ENCODE data around the gene CCDC63.

CCDC63 gene

DNA sequence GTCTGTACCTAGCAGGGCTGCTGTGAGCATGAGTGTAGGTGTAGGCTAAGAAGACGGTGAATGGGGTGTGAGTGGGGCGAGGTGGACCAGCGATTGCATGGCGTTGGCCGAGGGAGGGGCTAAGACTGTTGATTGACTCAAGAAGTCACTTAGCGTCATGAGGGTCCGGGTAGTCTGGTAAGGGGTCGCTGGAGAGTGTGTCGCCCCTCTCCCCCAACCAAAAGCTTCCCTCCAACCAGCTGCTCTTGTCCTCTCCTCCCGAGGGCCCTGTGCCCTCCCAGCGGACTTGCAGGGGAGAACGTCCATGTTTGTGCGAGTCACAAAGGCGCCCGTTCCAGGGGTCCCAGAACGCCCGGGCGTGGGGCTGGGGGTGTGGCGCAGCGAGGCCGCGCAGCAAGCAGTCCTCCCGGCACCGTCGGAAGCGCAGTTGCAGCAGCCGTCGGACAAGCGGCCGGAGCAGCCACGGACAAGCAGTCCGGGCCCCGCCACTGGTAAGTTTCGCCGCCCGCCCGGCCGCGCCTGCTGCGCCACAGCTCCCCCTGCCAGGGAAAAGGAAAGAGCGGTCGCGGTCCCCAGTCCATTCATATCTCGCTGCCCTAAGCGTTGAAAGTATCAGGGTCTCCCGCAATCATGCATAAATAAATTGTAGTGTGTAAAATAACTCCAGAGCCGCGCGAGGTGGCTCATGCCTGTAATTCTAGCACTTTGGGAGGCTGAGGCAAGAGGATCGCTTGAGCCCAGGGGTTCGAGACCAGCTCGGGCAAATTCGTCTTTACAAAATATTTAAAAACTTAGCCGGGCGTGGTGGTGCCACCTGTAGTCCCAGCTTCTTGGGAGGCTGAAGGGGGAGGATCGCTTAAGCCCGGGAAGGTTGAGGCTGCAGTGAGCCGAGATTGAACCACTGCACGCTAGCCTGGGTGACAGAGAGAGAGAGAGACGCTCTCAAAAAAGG lies at the start of gene CCDC63:
Gene CCDC63, plus strand, starts transcription at position 373 of the 952 bp plus-strand sequence. CDS start 5,968 bp downstream, outside the sequence.
- DNase-seq, result peak; percentile 60

GRCh38 chr12:110798461-110798860 lies 48.3 kb upstream of the CCDC63 start:
- DNase-seq, result no peak

- DNase-seq, result no peak
These were observed 44.3 kb upstream of the CCDC63 start for GRCh38 chr12:110802489-110802888.

DNA sequence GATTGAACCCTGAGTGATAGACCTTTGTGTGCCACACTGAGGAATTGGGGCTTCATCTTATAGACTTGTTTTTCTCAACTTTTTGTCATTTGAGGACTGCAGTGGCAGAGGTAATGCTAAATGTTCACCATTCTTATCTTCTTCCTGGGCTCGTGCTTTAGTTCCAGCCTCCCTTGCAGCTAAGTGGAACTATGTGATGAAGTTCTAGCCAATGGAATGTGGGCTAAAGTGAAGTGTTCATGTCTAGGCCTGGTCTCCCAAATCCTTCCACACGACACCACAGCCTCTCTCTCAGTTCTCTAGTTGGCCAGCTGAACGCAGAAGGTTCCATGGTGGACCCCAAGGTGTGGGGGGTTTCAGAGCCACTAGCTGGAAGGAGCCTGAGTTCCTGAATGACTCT lies 42.4 kb upstream of the CCDC63 start:
- no peak for DNase-seq

DNA sequence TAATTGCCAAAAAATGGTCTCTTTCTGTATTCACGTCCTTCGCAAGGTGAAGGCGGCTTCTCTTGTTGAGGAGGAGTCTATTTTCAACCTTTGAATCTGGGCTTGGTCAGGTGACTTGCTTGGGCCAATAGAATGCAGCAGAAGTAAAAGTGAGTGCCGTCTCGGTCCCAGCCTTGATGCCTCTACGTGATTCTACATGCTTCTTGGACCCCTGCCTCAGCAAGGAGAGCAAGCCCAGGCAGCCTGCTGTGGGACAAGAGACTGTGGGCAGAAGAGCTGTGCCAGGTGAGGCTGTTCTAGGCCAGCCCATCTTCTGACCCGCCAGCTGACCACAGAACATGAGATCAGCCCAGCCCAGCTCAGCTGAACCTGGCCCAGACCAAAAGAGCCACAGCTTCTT lies 39.1 kb upstream of the CCDC63 start:
- DNase-seq, result no peak

- DNase-seq, result peak; percentile 27
These were observed 37.6 kb upstream of the CCDC63 start for GRCh38 chr12:110809149-110809548.

DNA sequence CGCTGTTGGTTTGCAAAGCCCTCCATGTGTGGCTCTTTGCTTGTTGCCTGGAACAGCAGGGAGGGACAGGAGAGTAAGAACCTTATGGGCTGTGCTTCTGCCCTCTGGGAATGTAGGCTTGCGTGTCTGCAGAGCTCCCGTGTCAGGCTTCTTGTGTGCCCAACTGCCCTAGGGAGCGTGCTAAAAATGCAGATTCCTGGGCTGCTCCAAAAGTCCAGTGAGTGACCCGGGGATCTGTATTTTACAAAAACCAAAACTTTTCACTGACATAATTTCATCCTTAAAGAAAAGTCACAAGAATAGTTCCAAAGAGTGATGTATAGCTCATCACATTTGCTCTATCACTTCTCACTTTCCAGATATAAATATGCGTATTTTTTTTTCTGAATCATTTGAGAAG lies 34.8 kb upstream of the CCDC63 start:
- DNase-seq, result no peak

- DNase-seq, result no peak
These were observed 33.5 kb upstream of the CCDC63 start for GRCh38 chr12:110813285-110813684.

- no peak for DNase-seq
These were observed 33.0 kb upstream of the CCDC63 start for GRCh38 chr12:110813756-110814155.

- DNase-seq, result no peak
These were observed 30.5 kb upstream of the CCDC63 start for GRCh38 chr12:110816248-110816647.

- no peak for DNase-seq
These were observed 30.0 kb upstream of the CCDC63 start for GRCh38 chr12:110816779-110817178.

- no peak for DNase-seq
These were observed 28.3 kb upstream of the CCDC63 start for GRCh38 chr12:110818511-110818910.

GRCh38 chr12:110819150-110819549 lies 27.6 kb upstream of the CCDC63 start:
- DNase-seq, result no peak

- DNase-seq, result no peak
These were observed 27.1 kb upstream of the CCDC63 start for GRCh38 chr12:110819646-110820045.

- DNase-seq, result no peak
These were observed 24.9 kb upstream of the CCDC63 start for GRCh38 chr12:110821917-110822316.

DNA sequence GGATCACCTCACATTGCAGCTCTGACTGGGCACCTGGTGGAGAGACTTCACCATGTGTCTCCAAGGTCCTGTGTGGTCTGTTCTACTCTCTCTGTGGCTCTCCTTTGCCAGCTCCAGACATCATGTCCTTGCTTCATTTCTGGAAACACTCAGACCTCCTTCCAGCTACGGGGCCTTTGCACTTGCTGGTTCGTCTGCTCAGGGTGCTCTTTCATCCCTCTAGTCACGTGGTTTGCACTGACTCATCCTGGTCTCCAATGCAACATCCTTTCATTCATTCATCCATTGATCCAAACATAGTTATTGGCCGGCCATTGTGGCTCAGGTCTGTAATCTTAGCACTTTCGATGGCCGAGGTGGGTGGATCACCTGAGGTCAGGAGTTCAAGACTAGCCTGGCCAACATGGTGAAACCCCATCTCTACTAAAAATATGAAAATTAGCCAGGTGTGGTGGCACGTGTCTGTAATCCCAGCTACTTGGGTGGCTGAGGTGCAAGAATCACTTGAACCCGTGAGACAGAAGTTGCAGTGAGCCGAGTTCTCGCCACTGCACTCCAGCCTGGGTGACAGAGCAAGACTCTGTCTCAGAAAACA lies 23.9 kb upstream of the CCDC63 start:
- DNase-seq, result no peak

GRCh38 chr12:110824342-110824741 lies 22.4 kb upstream of the CCDC63 start:
- no peak for DNase-seq

- DNase-seq, result no peak
These were observed 21.3 kb upstream of the CCDC63 start for GRCh38 chr12:110825530-110825929.

DNA sequence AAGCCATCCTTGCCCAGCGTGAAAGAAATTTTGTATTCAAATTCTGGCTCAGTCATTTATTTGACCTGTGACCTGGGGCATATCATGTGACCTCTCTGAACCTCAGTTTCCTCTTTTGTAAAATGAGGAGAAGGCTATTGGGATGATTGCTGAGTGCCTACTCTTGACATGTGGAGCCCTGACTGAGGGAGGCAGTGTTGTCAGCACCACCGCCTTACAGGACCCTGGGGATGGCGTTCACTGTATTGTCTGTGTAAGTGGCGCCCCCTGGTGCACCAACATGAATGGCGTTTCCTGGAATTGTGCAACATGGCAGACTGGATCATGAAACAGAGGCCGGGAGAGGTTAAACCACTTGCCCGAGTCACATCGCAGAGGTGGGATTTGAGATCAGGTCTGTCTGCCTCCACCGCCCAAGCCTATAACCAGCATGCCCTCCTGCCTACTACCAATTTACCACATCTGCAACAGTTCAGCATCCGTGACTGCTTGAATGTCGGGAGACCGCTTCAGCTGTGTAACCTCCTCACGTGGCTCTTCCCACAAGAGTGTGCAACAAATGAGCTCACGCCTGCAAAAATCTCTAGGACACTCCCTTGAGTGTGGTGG lies 20.1 kb upstream of the CCDC63 start:
- DNase-seq, result peak; percentile 87

DNA sequence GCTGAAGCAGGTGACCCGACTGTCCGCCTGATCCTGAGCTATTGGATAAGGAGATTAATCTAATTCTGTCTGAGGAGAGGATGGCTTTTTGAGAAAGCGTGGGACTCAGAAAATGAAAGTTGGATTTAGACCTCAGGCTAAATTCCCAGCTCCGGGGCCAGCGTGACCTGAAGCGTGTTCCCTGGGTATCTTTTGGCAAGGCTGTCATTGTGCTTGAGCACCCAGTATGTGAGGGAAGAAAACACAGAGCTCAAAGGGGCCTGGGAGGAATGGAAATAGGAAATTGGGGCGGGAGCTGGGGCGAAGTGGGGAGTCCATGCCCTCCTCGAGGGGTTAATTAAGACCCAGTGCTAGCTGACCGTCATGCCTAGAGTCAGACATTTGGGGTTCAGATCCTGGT lies 17.5 kb upstream of the CCDC63 start:
- no peak for DNase-seq

DNA sequence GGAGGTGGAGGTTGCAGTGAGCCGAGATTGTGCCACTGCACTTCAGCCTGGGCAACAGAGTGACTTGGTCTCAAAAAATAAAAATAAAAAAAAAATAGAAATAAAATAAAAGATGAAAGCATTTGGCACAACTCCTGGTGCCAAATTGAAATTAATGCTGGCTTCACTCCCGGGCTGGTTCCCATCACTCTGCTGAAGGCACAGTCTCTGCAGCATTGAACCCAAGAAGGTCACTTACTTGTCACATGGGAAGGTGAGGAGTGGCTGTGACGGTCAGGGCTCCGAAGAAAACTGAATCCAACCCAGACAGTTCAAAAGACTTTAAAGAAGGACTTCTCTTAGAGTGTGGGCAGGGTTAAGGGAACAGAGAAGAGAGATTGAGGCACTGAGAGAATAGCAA lies 10.5 kb upstream of the CCDC63 start:
- no peak for DNase-seq

GRCh38 chr12:110841007-110841406 lies 5.8 kb upstream of the CCDC63 start:
- DNase-seq, result no peak

DNA sequence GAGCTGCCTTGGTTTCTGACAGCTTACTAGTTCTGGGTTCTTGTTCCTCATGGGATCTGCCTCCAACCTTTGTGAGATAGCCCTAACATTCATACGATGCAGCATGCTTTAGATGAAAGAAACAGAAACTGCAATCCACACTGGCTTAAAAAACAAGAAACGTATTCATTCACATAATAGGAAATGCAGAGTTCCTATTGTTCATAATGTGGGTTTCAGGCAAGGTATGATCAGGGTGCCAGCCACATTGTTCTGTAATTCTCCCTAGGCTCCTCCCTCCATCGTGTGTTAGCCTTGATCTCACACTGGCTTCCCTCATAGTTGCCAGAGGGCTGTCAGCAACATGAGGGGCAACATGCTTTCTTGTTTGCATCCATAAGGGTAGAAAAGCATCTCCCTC lies 2.7 kb upstream of the CCDC63 start:
- no peak for DNase-seq

All from inflammatory macrophage treated with lipopolysaccharide for 4 hours (primary cell).